HG02571 (cell line): ENCODE data around the gene NCS1.
"Not testable (repeated sequence)": the region's sequence is repeated elsewhere in the genome, so short reads cannot be mapped to it uniquely, and the experiment has no call there.

ENCODE experiments used
- ATAC-seq: cut with Tn5 transposase; IDR thresholded peaks from one replicate; pipeline ENCODE4 v1.9.1; 2021; ENCODE audit warnings: mild to moderate bottlenecking, moderate library complexity; ENCODE audit not compliant: unreplicated experiment

The NCS1 gene

GRCh38 chr9:130259044-130259443 is 86.8 kb downstream of the NCS1 start:
- no peak for ATAC-seq

- no peak for ATAC-seq
Measured at GRCh38 chr9:130260816-130261765, 88.9 kb downstream of the NCS1 start.

- ATAC-seq = no peak
Measured at GRCh38 chr9:130262061-130262745, 90.0 kb downstream of the NCS1 start.

DNA sequence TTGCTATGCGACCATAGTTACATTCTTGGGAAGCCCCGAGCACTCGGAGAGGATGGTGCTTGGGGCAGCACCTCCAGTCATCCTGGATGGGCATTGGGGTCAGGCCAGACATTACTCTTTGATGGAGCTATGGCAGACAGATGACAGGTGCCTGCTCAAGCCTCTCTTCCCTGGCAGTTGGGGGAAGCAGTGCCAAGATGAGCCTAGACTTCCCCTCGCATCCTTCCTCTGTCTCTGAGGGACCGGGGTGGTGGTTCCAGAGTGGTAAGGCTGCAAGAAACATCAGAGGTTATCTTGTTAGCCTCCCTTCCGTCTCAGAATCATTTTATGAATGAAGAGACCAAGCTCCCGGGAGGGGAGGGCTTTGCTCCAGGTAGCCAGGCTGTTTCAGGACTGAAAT is 90.6 kb downstream of the NCS1 start:
- no peak for ATAC-seq

GRCh38 chr9:130263601-130264413 is 91.6 kb downstream of the NCS1 start:
- no peak for ATAC-seq

GRCh38 chr9:130264414-130265350 is 92.5 kb downstream of the NCS1 start:
- ATAC-seq = no peak

GRCh38 chr9:130265431-130266235 is 93.4 kb downstream of the NCS1 start, which contains the start of gene HMCN2:
HMCN2 (plus strand) TSS chr9:130265760; CDS start chr9:130265879, 119 bp downstream.
- ATAC-seq = no peak

GRCh38 chr9:130266236-130267098 is 94.3 kb downstream of the NCS1 start:
- no peak for ATAC-seq

DNA sequence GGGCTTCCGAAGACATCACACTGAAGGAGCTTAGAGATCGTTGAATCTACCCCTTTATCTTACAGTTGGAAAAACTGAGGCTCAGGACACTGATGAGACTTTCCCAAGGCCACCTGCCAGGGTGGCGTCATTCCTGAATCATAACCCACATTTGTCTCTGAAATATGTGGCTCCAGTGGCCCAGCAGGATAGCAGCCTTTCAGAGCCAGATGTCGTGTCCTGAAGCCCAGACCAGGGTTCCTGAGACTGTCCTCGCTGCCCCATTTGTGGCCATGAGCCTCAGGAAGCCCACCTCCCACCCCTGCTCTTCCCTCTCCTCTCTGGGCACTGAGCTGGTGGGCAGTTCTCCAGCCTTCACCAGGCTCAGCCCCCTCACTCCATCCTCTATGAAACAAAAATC is 95.7 kb downstream of the NCS1 start:
- ATAC-seq = no peak

- ATAC-seq = no peak
Measured at GRCh38 chr9:130268521-130269211, 96.5 kb downstream of the NCS1 start.

DNA sequence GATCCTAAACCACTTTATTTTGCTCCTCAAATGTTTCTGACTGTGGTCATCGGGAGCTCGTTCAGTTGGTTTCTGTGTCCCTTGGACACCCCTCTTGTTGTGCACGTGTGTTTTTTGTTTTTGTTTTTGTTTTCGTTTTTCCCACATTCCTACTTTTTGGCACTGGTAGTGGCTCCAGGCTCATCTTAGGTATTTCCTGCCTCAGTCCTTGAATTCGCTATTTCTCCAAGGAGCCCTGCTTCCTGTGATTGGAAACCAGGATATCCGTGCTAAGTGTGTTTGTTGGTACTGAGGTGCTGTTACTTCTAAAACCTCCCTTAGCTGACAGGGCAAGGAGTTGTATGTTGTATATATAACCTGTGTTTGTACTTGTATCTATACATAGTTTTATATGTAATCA is 99.3 kb downstream of the NCS1 start:
- ATAC-seq = no peak

GRCh38 chr9:130275156-130275555 is 103.0 kb downstream of the NCS1 start:
- no peak for ATAC-seq

DNA sequence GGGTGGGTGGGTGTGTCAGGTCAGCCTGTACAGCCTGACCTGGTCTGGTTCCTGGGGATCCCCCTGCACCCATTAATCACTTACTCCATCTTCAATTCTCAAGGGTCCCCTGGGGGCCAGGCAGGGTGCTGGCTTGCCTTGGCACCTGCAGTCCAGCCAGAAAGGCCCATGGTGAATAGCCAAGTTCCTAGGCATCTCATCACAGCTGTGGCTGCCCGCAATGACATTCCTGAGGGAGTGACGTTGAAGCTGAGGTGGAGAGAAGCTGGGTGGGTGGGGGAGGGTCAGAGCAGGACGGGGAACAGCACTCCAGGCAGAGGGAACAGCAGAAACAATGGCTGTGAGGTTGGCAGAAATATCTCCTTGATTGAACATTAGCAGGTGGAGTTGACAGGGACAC is 103.9 kb downstream of the NCS1 start:
- no peak for ATAC-seq

DNA sequence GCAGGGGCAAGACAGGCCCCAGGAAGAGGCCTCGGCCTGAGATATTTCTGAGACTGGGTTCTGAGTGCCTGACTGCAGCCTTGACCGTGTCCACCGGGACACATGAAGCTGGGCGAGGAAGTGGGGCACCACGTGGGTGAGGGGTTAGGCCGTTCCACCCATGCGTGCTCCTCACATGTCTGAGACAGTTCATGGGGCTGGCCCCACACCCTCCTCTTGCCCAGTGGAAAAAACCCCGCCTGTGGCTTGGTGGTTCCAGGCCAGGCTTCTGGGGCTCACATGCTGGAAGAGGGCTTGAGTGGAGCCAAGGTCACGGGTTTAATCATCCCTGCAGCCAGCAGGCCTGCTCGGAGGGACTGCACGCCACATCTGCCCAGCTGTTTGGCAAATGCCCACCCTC is 104.8 kb downstream of the NCS1 start:
- ATAC-seq = no peak

DNA sequence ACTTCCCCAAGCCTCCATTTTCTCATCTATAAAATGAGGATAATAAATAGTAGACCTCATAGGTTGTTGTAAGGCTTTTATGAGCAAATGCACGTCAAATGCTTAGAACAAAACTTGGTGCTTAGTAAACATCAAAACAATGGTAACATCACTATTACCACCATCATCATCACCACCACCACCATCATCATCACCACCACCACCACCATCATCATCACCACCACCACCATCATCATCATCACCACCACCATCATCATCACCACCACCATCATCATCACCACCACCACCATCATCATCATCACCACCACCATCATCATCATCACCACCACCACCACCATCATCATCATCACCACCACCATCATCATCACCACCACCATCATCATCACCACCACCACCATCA is 105.3 kb downstream of the NCS1 start:
- ATAC-seq = not testable (repeated sequence)

DNA sequence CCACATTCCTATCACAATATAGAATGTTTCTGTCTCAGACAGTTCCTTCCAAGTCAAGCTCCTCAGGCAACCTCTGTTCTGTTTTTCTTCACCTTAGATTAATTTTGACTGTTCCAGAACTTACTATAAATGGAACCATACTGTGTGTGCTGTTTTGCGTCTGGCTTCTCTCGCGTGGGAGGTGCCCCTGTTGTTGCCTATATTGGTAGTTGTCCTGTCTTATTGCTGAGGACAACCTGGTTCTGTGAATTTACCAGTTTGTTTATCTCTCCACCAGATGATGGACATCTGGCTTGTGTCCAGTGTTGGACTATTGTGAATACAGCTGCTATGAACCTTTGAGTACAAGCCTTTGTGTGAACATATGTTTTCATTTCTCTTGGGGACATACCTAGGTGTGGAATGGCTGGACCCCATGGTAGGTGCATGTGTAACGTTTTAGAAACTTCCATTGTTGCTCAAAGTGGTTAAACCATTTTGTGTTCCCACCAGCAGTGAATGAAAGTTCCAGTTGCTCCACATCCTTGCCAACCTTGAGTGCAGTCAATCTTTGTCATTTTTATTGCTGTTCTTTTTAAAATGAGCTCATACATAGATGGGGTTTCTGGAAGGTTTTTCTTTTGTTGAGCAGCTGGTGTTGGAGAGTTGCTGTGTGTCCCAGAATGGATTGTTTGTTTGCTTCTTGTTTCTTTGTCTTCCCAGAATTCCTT is 111.5 kb downstream of the NCS1 start:
- ATAC-seq = no peak

GRCh38 chr9:130284249-130284625 is 112.0 kb downstream of the NCS1 start:
- no peak for ATAC-seq
